Esophagus squamous epithelium (tissue), 5 donors: ENCODE measurements around the gene OR7D2. TPM values are rescaled to one million over a fixed set of nuclear protein-coding genes. Genes with fewer than 3 reads are reported as not detected.
"Not testable (repeated sequence)": the region's sequence is repeated elsewhere in the genome, so short reads cannot be mapped to it uniquely, and the experiment has no call there.

Source experiments
- DNase-seq: peaks from one replicate; lab custom pipeline; 2025; lab: John Stamatoyannopoulos, UW
- H3K27ac ChIP-seq, 4 donors: fragments of 200-600 bp; sonication (generic); one replicate each; pipeline ENCODE4 v1.5.1; 2016 to 2019; ENCODE audit warnings: mild to moderate bottlenecking in 1 of 4
- H3K27me3 ChIP-seq, 4 donors: fragments of 200-600 bp; sonication (generic); 1 replicate in 3 of 4; 2 replicates in 1 of 4; pipeline versions ENCODE4 v1.5.1 to v1.6.0; 2017 to 2021; ENCODE audit warnings: antibody characterized with exemption in 1 of 4
- H3K36me3 ChIP-seq, 3 donors: fragments of 200-600 bp; sonication (generic); one replicate each; pipeline ENCODE4 v1.5.1; 2016 to 2019
- H3K4me1 ChIP-seq, 3 donors: fragments of 200-600 bp; sonication (generic); one replicate each; pipeline ENCODE4 v1.5.1; 2017 to 2019
- H3K4me3 ChIP-seq, 4 donors: fragments of 200-600 bp; sonication (generic); 1 replicate in 3 of 4; 2 replicates in 1 of 4; pipeline ENCODE4 v1.5.1; 2016 to 2019; ENCODE audit warnings: mild to moderate bottlenecking in 2 of 4, moderate library complexity in 1 of 4
- H3K9me3 ChIP-seq, 3 donors: fragments of 200-600 bp; sonication (generic); one replicate each; pipeline ENCODE4 v1.5.1; 2016 to 2019
- CTCF ChIP-seq, 6 experiments: fragments of 450-650 bp in 4 of 6; fragments of 200-600 bp in 2 of 6; sonication (generic) in 2 of 6; IDR thresholded peaks; one replicate each; pipeline ENCODE4 v1.5.1; 2016 to 2019; ENCODE audit warnings: antibody characterized with exemption in 6 of 6, mild to moderate bottlenecking in 4 of 6, moderate library complexity in 4 of 6
- POLR2A ChIP-seq, 4 donors: fragments of 450-650 bp; IDR thresholded peaks; one replicate each; pipeline ENCODE4 v1.6.1; 2017; ENCODE audit warnings: antibody characterized with exemption in 4 of 4, mild to moderate bottlenecking in 4 of 4, moderate library complexity in 3 of 4
- WGBS, 2 donors: methylation state at CpG; one replicate each; pipeline ENCODE4 v1.1.5; 2018; 5-methylcytosine and 5-hydroxymethylcytosine counted together
- intact Hi-C: fragments of 100-400 bp; cut with DNase I; formaldehyde crosslinking; loops from one replicate; pipeline ENCODE4 v1.15.0; 2022
- total RNA-seq, 4 donors: library from RNA; depleted of rRNA; stranded (reverse); fragments of >200 nt; gene quantifications; one replicate each; pipeline ENCODE4 v1.1.0, GENCODE V29; 2016
- donor health status: DM: yes; HTN: yes; CAD: no.

Gene OR7D2
- total RNA-seq, 4 donors from 2014 or later: 0.59 TPM; not detected in 3

- Histone ChIP-seq H3K36me3 (no peaks in the 10 kb centered on the region), H3K27ac (no peak overlapping the region), H3K4me1 (no peaks in the 10 kb centered on the region), H3K27me3 (peaks cover 0 to 3% (median 0%) of the 10 kb centered on the region in 4 donors), H3K4me3 (no peak overlapping the region), H3K9me3 (no peaks in the 10 kb centered on the region)
- TF ChIP-seq CTCF (IDR thresholded peaks at IDR 0.05) (no peak), POLR2A (IDR thresholded peaks at IDR 0.05) (no peak)
- WGBS, 2 donors: 75 to 86% methylated on average over 6 of the region's 6 CpGs
- intact Hi-C loops: no loop called here
- no peak for DNase-seq
Observed at GRCh38 chr19:9187191-9187590, 8.4 kb downstream of the OR7D2 start.

- intact Hi-C loops: no loop called here
- Histone ChIP-seq H3K27me3 (peaks cover 0 to 3% (median 0%) of the 10 kb centered on the region in 4 donors), H3K36me3 (no peaks in the 10 kb centered on the region), H3K4me3 (no peak overlapping the region), H3K4me1 (no peaks in the 10 kb centered on the region), H3K9me3 (no peaks in the 10 kb centered on the region), H3K27ac (no peak overlapping the region)
- no peak for DNase-seq
- TF ChIP-seq CTCF (IDR thresholded peaks at IDR 0.05) (no peak), POLR2A (IDR thresholded peaks at IDR 0.05) (no peak)
- 72 to 75% methylated on average over 7 of the region's 7 CpGs for WGBS, 2 donors
Observed at GRCh38 chr19:9189535-9189934, 10.8 kb downstream of the OR7D2 start.

- H3K36me3 ChIP-seq, intact Hi-C loops, H3K4me3 ChIP-seq, H3K4me1 ChIP-seq, H3K9me3 ChIP-seq, DNase-seq, H3K27ac ChIP-seq: not testable (repeated sequence)
- no CpG with 5 or more reads among the region's 2 CpGs for WGBS, 2 donors
- H3K27me3 ChIP-seq: peaks cover 0 to 22% (median 0%) of the 10 kb centered on the region in 4 donors
Observed at GRCh38 chr19:9198044-9198443, 19.3 kb downstream of the OR7D2 start.

GRCh38 chr19:9205501-9206113 lies 26.8 kb downstream of the OR7D2 start:
- 31 to 54% methylated on average over 5 to 13 of the region's 13 CpGs for WGBS, 2 donors
- no peak overlapping the region for H3K27ac ChIP-seq
- H3K27me3 ChIP-seq: peaks cover 0 to 5% (median 0%) of the 10 kb centered on the region in 4 donors
- peaks cover 0 to 4% (median 0%) of the 10 kb centered on the region in 3 donors for H3K4me1 ChIP-seq
- intact Hi-C loops: no loop called here
- H3K4me3 ChIP-seq: peak overlapping the region in 2 of 4 donors; percentile 15 to 55
- H3K9me3 ChIP-seq: no peaks in the 10 kb centered on the region
- TF ChIP-seq CTCF (IDR thresholded peaks at IDR 0.05) (peak in 5 of 6 experiments; percentile 61 to 88 (median 79)), POLR2A (IDR thresholded peaks at IDR 0.05) (no peak)
- H3K36me3 ChIP-seq: no peaks in the 10 kb centered on the region
- no peak for DNase-seq

GRCh38 chr19:9219489-9219888 lies 40.7 kb downstream of the OR7D2 start, which contains the start of gene OR7D4:
Gene OR7D4, minus strand, starts transcription at chr19:9219589. Its CDS starts 4,752 bp downstream, at chr19:9214837.
- Histone ChIP-seq H3K27ac (no peak within 1 kb of the TSS), H3K4me1 (no peaks in the 10 kb centered on the region), H3K27me3 (peaks cover 0 to 7% (median 0%) of the 10 kb centered on the region in 4 donors), H3K9me3 (peaks cover 0 to 5% (median 0%) of the 10 kb centered on the region in 3 donors), H3K4me3 (no peak within 1 kb of the TSS), H3K36me3 (no peaks in the 10 kb centered on the region)
- intact Hi-C loops: no loop called here
- no peak for DNase-seq
- no peak for TF ChIP-seq CTCF (IDR thresholded peaks at IDR 0.05)
- 65 to 78% methylated on average over 3 of the region's 3 CpGs for WGBS, 2 donors

Other genes starting within 250 kb of the OR7D2 start
- 1 to 10 TPM in 1 of 4 donors, under 1 TPM in 3; under 0.01 to 1.4 (median 0.04) TPM for gene MUC16, start 168.6 kb upstream of the OR7D2 start, total RNA-seq
- gene OR1M1, start 91.9 kb upstream of the OR7D2 start, total RNA-seq: not detected
- gene OR7G2, start 71.5 kb upstream of the OR7D2 start, total RNA-seq: not detected
- not detected for gene OR7G1, start 63.2 kb upstream of the OR7D2 start, total RNA-seq
- gene OR7G3, start 52.0 kb upstream of the OR7D2 start, total RNA-seq: not detected
- gene ZNF317, start 38.6 kb upstream of the OR7D2 start, total RNA-seq: 10 to 100 TPM in 3 of 4 donors, 1 to 10 TPM in 1; 9.9 to 22.5 (median 13.3) TPM
- not detected for gene OR7D4, start 40.6 kb downstream of the OR7D2 start, total RNA-seq
- gene OR7E24, start 72.0 kb downstream of the OR7D2 start, total RNA-seq: not detected
- 10 to 100 TPM in 1 of 4 donors, 1 to 10 TPM in 3; 4.3 to 17.7 (median 4.5) TPM for gene ZNF699, start 130.9 kb downstream of the OR7D2 start, total RNA-seq
- gene ZNF559, start 145.2 kb downstream of the OR7D2 start, total RNA-seq: 10 to 100 TPM in 1 of 4 donors, 1 to 10 TPM in 3; 4.2 to 10.9 (median 7.0) TPM
- gene ZNF177, start 184.0 kb downstream of the OR7D2 start, total RNA-seq: 1 to 10 TPM in 1 of 4 donors, under 1 TPM in 2, not detected in 1; 0.26 to 3.1 (median 0.44) TPM